Activated naive CD4-positive, alpha-beta T cell treated with Interleukin-2 at 50 U/mL for 16 hours (primary cell): ENCODE data around the gene MPZL2.

ENCODE experiments used
- DNase-seq: peaks from one replicate; pipeline ENCODE4 v3.0.0-alpha.2; 2020

The MPZL2 gene

DNA sequence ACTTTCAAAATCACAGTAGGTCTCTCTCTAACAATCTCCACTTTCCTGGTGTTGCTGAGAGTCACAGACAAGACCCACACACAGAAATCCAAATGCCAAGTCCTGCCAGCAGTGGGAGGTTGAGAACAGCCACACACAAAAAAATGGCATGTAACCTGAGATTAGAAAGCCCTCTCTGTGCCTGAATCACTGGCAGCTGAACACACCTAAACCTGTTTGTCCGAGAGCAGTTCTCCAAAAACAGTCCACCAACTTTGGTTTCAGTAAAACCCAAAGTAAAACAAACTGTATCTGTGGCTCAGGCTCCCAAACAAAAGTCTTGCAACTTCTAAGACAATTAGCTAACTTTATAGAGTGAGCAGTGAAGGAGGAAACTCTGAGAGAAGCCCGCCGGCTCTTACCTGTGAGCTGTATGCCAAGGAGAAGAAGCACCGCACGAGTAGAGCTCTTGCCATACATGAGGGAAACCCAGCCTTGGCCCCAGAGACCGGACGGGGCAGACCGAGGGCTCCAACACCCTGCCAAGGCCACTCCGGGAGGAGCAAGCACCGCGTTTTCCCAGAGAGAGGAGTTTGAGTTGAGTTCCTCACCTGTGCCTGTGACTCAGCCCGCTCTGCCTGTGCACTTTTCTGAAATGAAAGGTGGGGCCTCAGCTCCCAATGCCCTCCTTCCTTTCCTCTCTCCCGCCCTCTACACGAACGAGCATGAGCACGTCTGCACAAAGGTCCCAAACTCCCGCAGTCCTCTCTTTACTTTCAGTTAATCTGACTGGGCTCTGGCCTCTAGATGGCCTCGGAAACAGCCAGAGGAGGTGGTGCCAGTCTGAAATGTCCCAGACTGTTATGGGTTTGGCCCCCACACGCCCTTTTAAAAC lies at the start of gene MPZL2:
Gene MPZL2, minus strand, starts transcription at position 603 of the 874 bp plus-strand sequence. Its CDS starts 144 bp downstream, at position 459.
- DNase-seq = peak; percentile 23

DNA sequence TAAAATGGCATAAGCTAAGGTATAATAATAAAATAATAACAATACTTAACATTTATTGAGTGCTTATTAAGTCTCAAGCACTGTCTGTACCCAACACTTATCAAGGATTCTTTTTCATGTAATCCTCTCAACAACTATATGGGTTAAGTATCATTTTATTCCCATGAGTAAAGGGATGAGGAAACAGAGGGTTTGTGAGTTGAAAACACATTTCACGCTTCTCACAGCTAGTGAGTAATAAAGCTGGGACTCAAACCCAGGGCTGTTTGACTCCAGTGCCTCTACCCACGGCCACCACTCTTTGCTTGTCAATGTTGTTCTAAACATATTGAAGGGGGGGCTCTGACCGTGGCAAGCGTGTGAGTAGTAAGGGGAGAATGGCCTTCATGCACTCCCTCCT lies 49.1 kb upstream of the MPZL2 start:
- no peak for DNase-seq

DNA sequence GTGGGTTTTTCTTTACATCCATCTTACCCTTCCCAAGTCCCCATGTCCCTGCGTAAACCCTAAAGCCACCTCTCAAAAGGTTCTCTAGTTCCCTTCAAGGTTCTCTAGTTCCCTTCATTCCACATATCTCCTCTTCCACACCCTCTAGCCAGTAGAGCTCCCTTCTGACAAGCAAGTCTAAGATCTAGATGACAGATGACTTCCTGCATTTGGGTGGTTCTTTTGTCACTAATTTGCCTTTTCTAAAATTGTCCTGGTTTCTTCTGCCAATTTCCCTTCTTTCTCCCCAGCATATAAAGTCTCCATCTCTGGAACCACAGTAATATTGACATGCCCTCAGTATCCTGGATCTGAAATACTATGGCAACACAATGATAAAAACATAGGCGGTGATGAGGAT lies 48.2 kb upstream of the MPZL2 start:
- no peak for DNase-seq

DNA sequence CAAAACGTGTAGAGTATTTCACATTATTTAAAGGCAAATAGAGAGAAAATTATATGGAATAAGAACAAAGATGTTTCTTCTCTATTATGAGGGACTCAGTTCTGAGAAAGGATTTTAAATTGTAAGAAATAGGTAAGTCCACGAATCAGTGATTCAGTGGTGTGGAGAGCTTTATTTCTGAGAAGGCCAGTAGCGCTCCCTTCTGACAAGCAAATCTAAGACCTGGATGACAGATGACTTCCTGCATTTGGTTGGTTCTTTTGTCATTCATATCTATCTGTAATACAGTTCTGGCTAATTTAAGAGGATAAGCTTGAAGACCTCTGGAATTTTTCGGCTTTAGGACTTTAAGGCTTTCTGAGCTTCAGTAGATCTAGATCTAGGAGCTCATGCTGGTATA lies 47.4 kb upstream of the MPZL2 start:
- DNase-seq = no peak

DNA sequence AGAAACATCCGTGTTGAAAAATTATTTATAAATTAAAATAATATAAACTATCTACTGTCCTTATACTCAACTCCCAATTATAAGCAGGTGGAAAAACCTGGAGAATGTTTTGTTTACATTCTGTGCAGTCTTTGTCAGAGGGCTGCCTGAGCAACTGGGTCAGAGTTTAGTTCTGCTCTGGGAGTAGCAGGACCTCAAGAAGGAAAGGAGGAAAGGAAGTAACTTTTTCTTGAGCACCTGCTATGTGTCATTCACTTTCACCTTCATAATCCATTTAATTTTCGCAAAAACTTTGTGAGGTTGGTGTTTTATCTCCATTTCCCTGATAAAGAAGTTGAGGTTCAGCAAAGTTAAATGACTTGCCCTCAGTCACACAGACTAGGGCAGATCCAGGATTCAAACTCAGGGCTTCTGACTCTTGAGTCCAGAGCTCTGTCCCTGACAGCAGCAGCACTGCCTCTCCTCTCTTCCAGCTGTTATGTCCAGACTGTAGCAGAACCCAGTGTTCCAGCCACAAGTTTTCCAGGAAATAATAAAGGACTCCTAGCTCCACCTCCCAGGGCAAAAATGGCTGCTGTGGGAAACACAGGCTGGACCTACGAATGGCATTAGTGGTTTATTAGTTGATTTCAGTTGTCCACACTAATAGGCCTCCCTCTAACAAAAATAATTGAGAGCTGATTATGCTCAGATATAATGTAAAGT lies 46.8 kb upstream of the MPZL2 start:
- no peak for DNase-seq

DNA sequence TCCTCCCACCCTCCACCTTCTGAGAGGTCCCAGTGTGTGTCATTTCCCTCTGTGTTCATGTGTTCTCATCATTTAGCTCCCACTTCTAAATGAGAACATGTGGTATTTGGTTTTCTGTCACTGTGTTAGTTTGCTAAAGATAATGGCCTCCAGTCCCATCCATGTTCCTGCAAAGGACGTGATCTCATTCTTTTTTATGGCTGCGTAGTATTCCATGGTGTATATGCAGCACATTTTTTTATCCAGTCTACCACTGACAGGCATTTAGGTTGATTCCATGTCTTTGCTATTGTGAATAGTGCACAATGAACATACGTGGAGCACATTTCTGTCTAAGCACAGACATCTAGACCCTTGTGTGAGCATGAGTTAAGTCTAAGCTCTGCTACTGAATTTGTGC lies 46.2 kb upstream of the MPZL2 start:
- no peak for DNase-seq

DNA sequence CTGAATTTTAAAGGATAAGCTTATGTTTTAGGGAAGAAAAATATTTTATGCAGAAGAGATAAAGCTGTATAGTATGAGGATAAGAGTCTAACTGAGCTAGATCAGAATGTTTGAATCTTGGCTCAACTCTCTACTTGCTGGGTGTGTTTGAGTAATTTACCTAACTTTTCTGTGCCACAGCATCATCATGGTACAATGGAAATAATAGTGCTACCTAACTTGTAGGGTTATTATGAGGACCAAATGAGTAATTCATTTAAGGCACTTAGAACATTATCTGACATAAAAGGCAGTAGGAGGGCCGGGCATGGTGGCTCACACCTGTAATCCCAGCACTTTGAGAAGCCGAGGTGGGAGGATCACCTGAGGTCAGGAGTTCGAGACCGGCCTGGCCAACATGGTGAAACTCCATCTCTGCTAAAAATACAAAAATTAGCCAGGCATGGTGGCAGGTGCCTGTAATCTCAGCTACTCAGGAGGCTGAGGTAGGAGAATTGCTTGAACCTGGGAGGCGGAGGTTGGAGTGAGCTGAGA lies 45.0 kb upstream of the MPZL2 start:
- DNase-seq = peak; percentile 36

DNA sequence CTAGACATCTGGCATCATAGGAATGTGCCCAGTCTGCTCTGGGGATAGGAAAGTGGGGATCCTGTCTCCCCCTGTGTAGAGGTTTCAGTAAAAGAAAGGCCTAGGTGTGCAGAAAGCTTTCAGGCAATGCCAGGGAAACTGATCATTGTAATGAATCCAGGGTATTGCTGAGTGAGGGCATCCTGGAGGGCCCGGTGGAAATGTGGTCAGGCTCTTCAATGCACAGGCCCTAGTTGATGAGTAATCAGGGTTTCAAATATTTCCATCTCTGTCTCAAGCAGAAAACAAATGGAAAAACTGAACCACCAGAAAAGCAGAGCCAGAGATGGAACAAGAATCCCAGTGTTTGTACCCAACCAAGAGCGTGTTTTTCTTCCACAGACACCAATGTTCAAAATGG lies 42.5 kb upstream of the MPZL2 start:
- DNase-seq = peak; percentile 54

DNA sequence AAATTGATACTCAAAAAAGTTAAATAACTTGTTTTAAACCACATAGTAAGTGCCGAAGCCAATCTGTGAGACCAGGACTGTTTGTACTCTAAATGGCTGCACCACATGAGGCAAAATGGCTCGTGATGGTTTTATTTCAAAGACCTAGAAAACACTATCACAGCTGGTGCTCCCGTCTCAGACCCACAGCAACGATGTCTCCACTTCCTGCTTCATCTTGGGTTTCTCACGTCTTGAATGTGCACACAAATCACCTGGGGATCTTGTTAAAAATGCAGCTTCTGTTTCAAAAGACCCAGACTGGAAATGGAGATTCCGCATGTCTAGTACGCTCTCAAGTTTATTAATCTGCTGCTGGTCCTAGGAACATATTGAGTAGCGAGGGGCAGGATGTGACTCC lies 41.6 kb upstream of the MPZL2 start:
- DNase-seq = peak; percentile 21

DNA sequence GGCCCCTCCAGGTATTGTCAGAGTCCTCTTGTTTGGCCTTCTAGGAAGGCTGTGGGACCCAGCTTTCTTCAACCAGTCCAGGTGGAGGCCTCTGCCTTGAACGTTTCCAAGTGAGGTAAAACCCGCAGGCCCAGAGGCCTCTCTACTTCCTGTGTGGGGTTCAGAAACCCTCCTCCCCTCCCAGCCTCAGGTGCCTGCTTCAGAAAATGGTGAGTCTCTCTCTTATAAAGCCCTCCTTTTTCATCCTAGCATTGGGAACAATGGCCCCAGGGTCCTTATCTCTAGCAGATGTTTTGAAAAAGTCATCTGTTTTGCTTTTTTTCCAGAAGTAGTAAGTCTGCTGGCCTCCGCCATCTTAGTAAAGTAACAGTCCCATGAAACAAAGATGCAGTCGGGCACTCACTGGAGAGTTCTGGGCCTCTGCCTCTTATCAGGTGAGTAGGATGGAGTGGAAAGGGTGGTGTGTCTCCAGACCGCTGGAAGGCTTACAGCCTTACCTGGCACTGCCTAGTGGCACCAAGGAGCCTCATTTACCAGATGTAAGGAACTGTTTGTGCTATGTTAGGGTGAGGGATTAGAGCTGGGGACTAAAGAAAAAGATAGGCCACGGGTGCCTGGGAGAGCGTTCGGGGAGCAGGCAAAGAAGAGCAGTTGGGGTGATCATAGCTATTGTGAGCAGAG lies 40.6 kb upstream of the MPZL2 start, which contains the start of gene CD3E:
Gene CD3E, plus strand, starts transcription at position 163 of the 681 bp plus-strand sequence. Its CDS starts 223 bp downstream, at position 386.
- DNase-seq = peak; percentile 70

DNA sequence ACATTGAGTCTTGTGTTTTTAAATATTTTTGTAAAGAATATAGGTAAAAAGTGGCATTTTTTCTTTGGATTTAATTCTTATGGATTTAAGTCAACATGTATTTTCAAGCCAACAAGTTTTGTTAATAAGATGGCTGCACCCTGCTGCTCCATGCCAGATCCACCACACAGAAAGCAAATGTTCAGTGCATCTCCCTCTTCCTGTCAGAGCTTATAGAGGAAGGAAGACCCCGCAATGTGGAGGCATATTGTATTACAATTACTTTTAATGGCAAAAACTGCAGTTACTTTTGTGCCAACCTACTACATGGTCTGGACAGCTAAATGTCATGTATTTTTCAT lies 40.1 kb upstream of the MPZL2 start:
- no peak for DNase-seq

DNA sequence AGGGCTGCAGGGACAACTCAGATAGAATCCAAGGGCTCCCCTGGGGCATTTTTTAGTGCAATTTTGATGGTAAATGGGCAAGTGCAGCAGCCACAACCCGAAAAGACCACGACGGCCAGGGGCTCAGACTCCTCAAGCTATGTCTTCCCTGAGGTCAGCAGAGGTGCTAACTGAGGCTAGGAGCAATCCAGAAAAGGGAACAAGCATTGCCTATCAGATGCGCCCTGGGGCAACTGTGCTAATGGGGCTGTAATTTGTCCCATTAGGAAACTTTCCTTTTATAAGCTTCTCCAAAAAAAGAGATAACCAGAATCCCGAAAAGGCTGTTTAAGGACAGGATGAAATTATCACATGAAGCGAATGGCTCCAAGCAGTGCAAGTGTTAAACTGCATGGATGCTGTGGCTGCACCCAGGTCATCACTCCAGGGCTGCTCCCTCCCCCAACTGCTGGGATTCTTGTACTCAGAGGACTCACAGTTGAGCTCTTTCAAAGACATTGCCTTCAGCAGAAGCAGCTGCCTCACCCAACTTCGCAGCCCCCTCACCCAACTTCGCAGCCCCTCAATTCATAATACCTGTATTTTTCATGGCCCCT lies 37.6 kb upstream of the MPZL2 start:
- no peak for DNase-seq

DNA sequence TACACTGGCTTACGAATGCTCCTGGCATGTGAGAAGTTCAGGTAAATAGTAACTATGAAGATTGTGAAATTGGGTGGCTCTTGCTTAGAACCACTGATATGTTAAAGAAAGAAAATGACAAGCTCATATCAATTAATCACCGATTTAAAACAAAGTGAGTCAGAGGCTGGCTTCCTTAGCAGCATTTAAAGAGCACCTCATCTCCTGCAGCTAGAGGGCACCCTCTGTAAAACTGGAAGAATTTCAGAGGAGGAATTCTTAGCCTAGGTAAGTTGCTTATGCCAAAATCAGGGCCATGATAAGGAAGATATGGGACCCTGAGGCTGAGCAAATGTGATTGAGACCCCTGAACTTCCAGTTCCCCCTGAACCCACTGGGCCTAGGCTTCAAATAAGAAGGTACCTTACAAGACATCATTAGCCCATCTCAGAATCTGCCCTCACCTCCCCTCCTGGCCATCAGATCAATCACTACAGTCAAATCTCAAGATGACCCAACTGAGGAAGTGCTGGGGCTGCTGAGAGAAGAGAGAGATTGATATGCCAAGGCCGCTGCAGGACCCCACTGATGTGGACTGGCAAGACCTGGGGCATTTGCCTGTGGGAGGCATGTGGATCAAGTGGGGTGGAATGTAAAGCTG lies 31.8 kb upstream of the MPZL2 start:
- DNase-seq = peak; percentile 53

DNA sequence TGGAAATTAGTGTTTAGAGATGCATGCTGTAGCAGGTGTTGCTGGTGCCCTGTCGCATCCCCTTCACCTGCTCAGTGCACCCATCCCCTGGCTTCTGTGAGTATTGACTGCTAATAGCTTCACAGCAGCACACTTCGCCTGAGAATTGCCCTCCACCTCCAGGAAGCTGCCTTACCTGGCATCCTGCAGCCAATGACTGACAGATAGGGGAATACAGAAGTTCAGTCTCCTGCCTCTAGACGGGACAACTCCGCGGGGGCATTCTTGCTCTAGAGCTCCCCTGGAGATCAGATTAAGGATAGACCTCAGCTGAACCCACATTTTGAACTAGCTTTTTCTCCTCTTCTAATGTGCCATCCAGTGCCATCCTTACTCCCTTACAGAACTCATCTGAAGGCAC lies 31.1 kb upstream of the MPZL2 start:
- no peak for DNase-seq

DNA sequence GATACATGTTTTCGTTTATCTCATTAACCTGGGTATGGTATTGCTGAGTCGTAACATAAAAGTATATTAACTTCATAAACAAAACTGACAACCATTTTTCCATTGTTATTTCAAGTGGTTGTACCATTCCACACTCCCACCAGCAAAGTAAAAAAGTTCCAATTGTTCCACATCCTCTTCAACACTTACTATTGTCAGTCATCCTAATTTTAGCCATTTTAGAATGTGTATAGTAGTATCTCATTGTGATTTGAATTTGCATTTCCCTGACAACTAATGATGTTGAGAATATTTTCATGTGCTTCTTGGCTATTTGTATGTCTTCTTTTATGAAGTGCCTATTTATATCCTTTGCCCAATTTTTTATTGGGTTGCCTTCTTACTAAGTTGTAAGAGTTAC lies 30.0 kb upstream of the MPZL2 start:
- DNase-seq = no peak

DNA sequence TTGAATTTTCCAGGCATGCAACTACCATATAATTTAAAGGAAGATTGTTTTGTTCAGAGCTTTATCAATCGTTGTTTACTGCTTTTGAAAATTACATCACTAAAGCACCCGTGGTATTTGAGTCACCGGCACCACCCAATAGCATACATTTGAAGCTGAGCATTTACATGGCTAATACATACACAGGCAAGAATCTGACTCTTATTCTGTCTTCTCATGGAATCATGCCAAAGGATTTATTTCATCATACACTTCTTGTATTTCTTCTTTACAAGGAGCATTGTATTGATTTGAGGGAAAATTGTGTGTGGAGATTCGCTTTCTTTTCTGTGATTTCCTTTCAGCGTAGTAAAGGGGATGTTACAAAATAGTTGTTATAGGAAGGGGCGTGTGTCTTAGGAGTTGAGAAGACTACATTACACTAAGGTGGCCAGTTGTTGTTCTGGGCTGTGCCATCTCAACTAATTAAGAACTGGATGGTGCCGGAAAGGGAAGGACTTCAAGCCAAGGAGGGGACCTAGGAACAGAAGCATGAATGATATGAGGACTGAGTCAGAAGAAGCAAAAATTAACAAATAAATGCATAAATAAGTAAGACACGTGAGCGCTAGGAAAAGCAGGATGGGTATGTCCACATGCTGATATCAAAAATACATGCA lies 27.5 kb upstream of the MPZL2 start:
- no peak for DNase-seq

DNA sequence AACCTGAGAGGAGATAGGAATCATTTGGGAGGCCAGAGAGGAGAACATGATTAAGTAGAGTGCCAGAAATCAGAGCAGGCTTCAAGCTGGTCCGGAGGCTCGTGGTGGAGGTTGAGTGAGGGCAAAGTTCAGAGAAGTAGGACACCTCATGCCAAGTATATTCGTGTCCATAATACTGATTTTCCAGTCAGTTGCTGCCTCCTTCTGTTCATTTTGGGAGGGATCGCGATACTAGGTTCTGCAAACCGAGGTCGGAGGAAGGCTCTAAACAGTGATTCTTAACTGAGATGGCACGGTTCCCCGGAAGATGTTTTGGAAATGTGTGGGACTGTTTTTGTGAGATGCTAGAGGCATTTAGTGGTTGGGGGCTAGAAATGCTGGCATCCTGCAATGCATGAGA lies 26.8 kb upstream of the MPZL2 start:
- DNase-seq = peak; percentile 39

DNA sequence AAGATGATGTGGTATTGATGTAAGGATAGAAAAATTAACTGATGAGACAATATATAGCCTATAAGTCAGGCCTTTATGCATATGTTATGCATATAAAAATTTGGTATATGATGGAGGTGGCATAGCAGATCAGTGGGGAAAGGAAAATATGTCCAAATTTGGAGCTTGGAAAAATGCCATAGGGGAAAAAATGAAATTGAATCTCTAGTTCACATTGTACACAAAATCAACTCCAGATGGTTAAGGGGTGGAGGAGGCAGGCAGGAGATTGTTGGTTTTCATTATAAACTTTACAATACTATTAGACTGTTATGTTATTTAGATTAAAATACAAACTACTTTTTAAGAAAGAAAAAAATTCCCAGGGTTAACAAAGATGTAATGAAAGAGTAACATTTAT lies 25.3 kb upstream of the MPZL2 start:
- DNase-seq = no peak

DNA sequence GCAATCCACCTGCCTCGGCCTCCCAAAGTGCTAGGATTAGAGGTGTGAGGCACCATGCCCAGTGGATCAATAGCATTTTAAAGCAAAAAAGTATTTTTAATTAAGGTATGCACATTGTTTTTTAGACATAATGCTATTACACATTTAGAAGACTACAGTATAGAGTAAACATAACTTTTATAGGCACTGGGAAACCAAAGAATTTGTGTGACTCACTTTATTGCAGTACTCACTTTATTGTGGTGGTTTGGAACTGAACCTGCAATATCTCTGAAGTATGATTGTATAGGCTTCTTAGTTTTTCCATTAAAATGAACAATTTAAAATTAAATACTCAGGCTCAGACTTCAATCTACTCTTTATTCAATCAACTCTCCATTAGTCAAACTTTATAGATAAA lies 22.9 kb upstream of the MPZL2 start:
- DNase-seq = no peak

DNA sequence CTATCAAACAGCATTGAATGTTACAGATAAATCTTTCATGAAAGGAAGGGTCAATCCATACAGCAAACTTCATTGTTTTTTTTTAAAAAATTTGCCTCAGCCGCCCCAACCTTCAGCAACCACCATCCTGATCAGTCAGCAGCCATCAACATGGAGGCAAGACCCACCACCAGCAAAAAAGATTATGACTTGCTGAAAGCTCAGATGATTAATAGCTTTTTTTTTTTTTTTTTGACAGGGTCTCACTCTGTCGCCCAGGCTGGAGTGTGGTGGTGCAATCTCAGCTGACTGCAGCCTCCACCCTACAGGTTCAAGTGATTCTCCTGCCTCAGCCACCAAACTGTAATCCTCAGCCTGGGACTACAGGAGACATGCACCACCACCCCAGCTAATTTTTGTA lies 22.4 kb upstream of the MPZL2 start:
- no peak for DNase-seq

DNA sequence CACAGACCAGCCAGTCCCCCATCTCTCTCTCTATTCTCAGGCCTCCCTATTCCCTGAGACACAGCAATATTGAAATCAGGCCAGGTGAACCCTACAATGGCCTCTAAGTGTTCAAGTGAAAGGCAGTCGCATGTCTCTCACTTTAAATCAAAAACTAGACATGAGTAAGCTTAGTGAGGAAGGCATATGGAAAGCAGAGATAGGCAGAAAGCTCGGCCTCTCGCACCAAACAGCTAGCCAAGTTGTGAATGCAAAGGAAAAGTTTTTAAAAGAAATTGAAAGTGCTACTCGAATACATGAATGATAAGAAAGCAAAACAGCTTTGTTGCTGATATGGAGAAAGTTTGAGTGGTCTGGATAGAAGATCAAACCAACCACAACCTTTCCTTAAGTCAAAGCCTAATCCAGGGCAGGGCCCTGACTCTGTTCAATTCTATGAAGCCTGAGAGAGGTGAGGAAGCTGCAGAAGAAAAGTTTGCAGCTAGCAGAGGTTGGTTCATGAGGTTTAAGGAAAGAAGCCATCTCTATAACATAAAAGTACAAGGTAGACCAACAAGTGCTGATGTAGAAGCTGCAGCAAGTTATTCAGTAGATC lies 19.8 kb upstream of the MPZL2 start:
- DNase-seq = no peak
